ENCODE measurements around the gene LSM12. TPM values are rescaled to one million over a fixed set of nuclear protein-coding genes. Genes with fewer than 3 reads are reported as not detected.

Gene LSM12
- polyA plus RNA-seq, 1 of the 3 experiments (the other 2 are of a cell fraction), result 26.6 TPM

GRCh38 chr17:44059101-44059892, 7.2 kb downstream of the LSM12 start (continued):
- TF ChIP-seq CTCF (IDR thresholded peaks at IDR 0.05), result no peak

GRCh38 chr17:44053125-44053872, 13.2 kb downstream of the LSM12 start:
- no peak overlapping the region for H3K4me2 ChIP-seq
- H3K79me2 ChIP-seq (ENCODE audit: insufficient read depth), result peaks cover 96% of the 10 kb centered on the region
- H3K9ac ChIP-seq, result no peak overlapping the region
- H3K9me3 ChIP-seq, result no peaks in the 10 kb centered on the region
- ChIA-PET CTCF (interaction anchor here (0.7 kb wide), 1 partner anchor 11 kb away, joined by 4 read pairs; no protein-coding TSS in a partner anchor), POLR2A (interaction anchor here (0.9 to 1.0 kb wide), 2 partner anchors 13 to 14 kb away, joined by 3 read pairs; no protein-coding TSS in a partner anchor)
- peaks cover 21% of the 10 kb centered on the region; the same call in 1 of the 2 replicates for H4K20me1 ChIP-seq (ENCODE audit: insufficient read depth)
- no peak overlapping the region for H2AFZ ChIP-seq (ENCODE audit: low read depth)
- H3K9me2 ChIP-seq, result no peaks in the 10 kb centered on the region
- H3K27ac ChIP-seq (ENCODE audit: low read depth in 2 of 2, low read length in 1 of 2), result no peak overlapping the region
- TF ChIP-seq USF1 (IDR thresholded peaks at IDR 0.05; ENCODE audit: borderline replicate concordance, low read depth) (no peak), SIN3A (IDR thresholded peaks at IDR 0.05; ENCODE audit: borderline replicate concordance, low read depth, low read length) (no peak), GABPA (IDR thresholded peaks at IDR 0.05; ENCODE audit: low read depth) (no peak), SMC3 (IDR thresholded peaks at IDR 0.05; ENCODE audit: low read depth, low read length) (no peak), PBX3 (IDR thresholded peaks at IDR 0.05) (no peak), RFX5 (IDR thresholded peaks at IDR 0.05; ENCODE audit: low read length) (no peak), FOSL2 (IDR thresholded peaks at IDR 0.05; ENCODE audit: borderline replicate concordance, low read depth) (no peak), IRF3 (IDR thresholded peaks at IDR 0.05; ENCODE audit: low read depth, low read length) (no peak), MXI1 (IDR thresholded peaks at IDR 0.05; ENCODE audit: low read depth, low read length) (no peak)
- no peaks in the 10 kb centered on the region for H3K4me1 ChIP-seq (ENCODE audit: control insufficient read depth in 1 of 2, insufficient read depth in 2 of 2, low read depth in 1 of 2, low read length in 1 of 2)
- H3K4me3 ChIP-seq (ENCODE audit: low read depth in 2 of 2, low read length in 1 of 2), result no peak overlapping the region
- H3F3A ChIP-seq (replicated peaks; ENCODE audit: insufficient read depth), result peaks cover 2% of the 10 kb centered on the region
- H3K27me3 ChIP-seq (ENCODE audit: insufficient read depth), result no peaks in the 10 kb centered on the region
- H3K36me3 ChIP-seq (replicated peaks in 1 of 2; ENCODE audit: control insufficient read depth in 1 of 2, insufficient read depth in 2 of 2, low read length in 1 of 2), result peaks cover 22 to 49% of the 10 kb centered on the region in 2 experiments
- WGBS (ENCODE audit: low lambda C conversion rate), result 68% methylated on average over 3 of the region's 3 CpGs
- DNase-seq, result no peak
